DOHH2 (cell line): ENCODE data around the gene BATF.

Experiments used
- EZH2phosphoT487 ChIP-seq: fragments of 200-600 bp; sonication (generic); IDR thresholded peaks from 2 replicates; pipeline ENCODE4 v1.6.1; 2017; ENCODE audit warnings: borderline replicate concordance, mild to moderate bottlenecking, antibody characterized with exemption, low read length, moderate library complexity, mixed read lengths
- TF ChIP-seq, protein P1 (sequence below): fragments of 200-600 bp; sonication (generic); IDR thresholded peaks from one replicate; pipeline ENCODE4 v1.5.1; 2014; ENCODE audit warnings: antibody characterized with exemption, mild to moderate bottlenecking, low read depth, low read length; ENCODE audit not compliant: poor library complexity, severe bottlenecking

GRCh38 chr14:75566321-75566720 is 44.1 kb downstream of the BATF start:
- TF ChIP-seq, protein P1, sequence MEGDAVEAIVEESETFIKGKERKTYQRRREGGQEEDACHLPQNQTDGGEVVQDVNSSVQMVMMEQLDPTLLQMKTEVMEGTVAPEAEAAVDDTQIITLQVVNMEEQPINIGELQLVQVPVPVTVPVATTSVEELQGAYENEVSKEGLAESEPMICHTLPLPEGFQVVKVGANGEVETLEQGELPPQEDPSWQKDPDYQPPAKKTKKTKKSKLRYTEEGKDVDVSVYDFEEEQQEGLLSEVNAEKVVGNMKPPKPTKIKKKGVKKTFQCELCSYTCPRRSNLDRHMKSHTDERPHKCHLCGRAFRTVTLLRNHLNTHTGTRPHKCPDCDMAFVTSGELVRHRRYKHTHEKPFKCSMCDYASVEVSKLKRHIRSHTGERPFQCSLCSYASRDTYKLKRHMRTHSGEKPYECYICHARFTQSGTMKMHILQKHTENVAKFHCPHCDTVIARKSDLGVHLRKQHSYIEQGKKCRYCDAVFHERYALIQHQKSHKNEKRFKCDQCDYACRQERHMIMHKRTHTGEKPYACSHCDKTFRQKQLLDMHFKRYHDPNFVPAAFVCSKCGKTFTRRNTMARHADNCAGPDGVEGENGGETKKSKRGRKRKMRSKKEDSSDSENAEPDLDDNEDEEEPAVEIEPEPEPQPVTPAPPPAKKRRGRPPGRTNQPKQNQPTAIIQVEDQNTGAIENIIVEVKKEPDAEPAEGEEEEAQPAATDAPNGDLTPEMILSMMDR: no peak
- no peak for TF ChIP-seq EZH2phosphoT487
